ENCODE results near the gene GTSE1.
"Not testable (repeated sequence)": the region's sequence is repeated elsewhere in the genome, so short reads cannot be mapped to it uniquely, and the experiment has no call there.

The GTSE1 gene

GRCh38 chr22:46262449-46263215 is 34.0 kb upstream of the GTSE1 start:
- no peaks in the 10 kb centered on the region for H3K36me3 ChIP-seq (ENCODE audit: control insufficient read depth, insufficient read depth, low read length)
- H3K4me1 ChIP-seq (ENCODE audit: control insufficient read depth, insufficient read depth, low read length) = no peaks in the 10 kb centered on the region
- peaks cover 39% of the 10 kb centered on the region for H3K9me3 ChIP-seq (ENCODE audit: control insufficient read depth, insufficient read depth, low read depth, low read length)
- no peak overlapping the region for H3K9ac ChIP-seq (ENCODE audit: low read length)
- no peak overlapping the region for H3K27ac ChIP-seq (ENCODE audit: low read depth, low read length)
- peaks cover 71% of the 10 kb centered on the region for H3K27me3 ChIP-seq (ENCODE audit: control insufficient read depth, insufficient read depth, low read length)
- peak overlapping the region; percentile 38; the same call in 1 of the 2 replicates for H3K4me3 ChIP-seq (ENCODE audit: low read depth, low read length)

- H3K9me3 ChIP-seq (ENCODE audit: control insufficient read depth, insufficient read depth, low read depth, low read length) = peaks cover 39% of the 10 kb centered on the region
- H3K4me3 ChIP-seq (ENCODE audit: low read depth, low read length) = peak within 1 kb of the TSS; percentile 38; the same call in 1 of the 2 replicates
- no peak within 1 kb of the TSS for H3K27ac ChIP-seq (ENCODE audit: low read depth, low read length)
- no peaks in the 10 kb centered on the region for H3K4me1 ChIP-seq (ENCODE audit: control insufficient read depth, insufficient read depth, low read length)
- peaks cover 67% of the 10 kb centered on the region for H3K27me3 ChIP-seq (ENCODE audit: control insufficient read depth, insufficient read depth, low read length)
- H3K36me3 ChIP-seq (ENCODE audit: control insufficient read depth, insufficient read depth, low read length) = no peaks in the 10 kb centered on the region
- H3K9ac ChIP-seq (ENCODE audit: low read length) = no peak within 1 kb of the TSS
These were observed 33.5 kb upstream of the GTSE1 start, which contains the start of gene PKDREJ for GRCh38 chr22:46263216-46263590. TSS of gene PKDREJ (minus strand) at chr22:46263343. CDS start at chr22:46263322, 21 bp downstream.

- not testable (repeated sequence) for H3K4me3 ChIP-seq (ENCODE audit: low read depth, low read length); H3K27ac ChIP-seq (ENCODE audit: low read depth, low read length); H3K36me3 ChIP-seq (ENCODE audit: control insufficient read depth, insufficient read depth, low read length); H3K4me1 ChIP-seq (ENCODE audit: control insufficient read depth, insufficient read depth, low read length); H3K9ac ChIP-seq (ENCODE audit: low read length)
- peaks cover 54% of the 10 kb centered on the region for H3K27me3 ChIP-seq (ENCODE audit: control insufficient read depth, insufficient read depth, low read length)
- peaks cover 30% of the 10 kb centered on the region for H3K9me3 ChIP-seq (ENCODE audit: control insufficient read depth, insufficient read depth, low read depth, low read length)
These were observed 32.1 kb upstream of the GTSE1 start for GRCh38 chr22:46264520-46264919.

- not testable (repeated sequence) for H3K4me3 ChIP-seq (ENCODE audit: low read depth, low read length); H3K36me3 ChIP-seq (ENCODE audit: control insufficient read depth, insufficient read depth, low read length); H3K9ac ChIP-seq (ENCODE audit: low read length); H3K4me1 ChIP-seq (ENCODE audit: control insufficient read depth, insufficient read depth, low read length); H3K27ac ChIP-seq (ENCODE audit: low read depth, low read length)
- Histone ChIP-seq H3K27me3 (ENCODE audit: control insufficient read depth, insufficient read depth, low read length) (peaks cover 42% of the 10 kb centered on the region), H3K9me3 (ENCODE audit: control insufficient read depth, insufficient read depth, low read depth, low read length) (peaks cover 30% of the 10 kb centered on the region)
These were observed 31.0 kb upstream of the GTSE1 start for GRCh38 chr22:46265627-46266026.

GRCh38 chr22:46267431-46268279 is 29.0 kb upstream of the GTSE1 start, which contains the start of gene TTC38:
TSS of gene TTC38 (plus strand) at chr22:46268008. CDS start at chr22:46268040, 32 bp downstream.
- Histone ChIP-seq H3K9ac (ENCODE audit: low read length) (peak within 1 kb of the TSS; percentile 61), H3K27me3 (ENCODE audit: control insufficient read depth, insufficient read depth, low read length) (peaks cover 22% of the 10 kb centered on the region), H3K4me3 (ENCODE audit: low read depth, low read length) (peak within 1 kb of the TSS; percentile 92), H3K9me3 (ENCODE audit: control insufficient read depth, insufficient read depth, low read depth, low read length) (peaks cover 23% of the 10 kb centered on the region), H3K36me3 (ENCODE audit: control insufficient read depth, insufficient read depth, low read length) (peaks cover 6% of the 10 kb centered on the region; the same call in 1 of the 2 replicates), H3K4me1 (ENCODE audit: control insufficient read depth, insufficient read depth, low read length) (no peaks in the 10 kb centered on the region), H3K27ac (ENCODE audit: low read depth, low read length) (no peak within 1 kb of the TSS)

- H3K9ac ChIP-seq (ENCODE audit: low read length) = no peak overlapping the region
- peaks cover 22% of the 10 kb centered on the region for H3K36me3 ChIP-seq (ENCODE audit: control insufficient read depth, insufficient read depth, low read length)
- no peak overlapping the region for H3K4me3 ChIP-seq (ENCODE audit: low read depth, low read length)
- H3K27me3 ChIP-seq (ENCODE audit: control insufficient read depth, insufficient read depth, low read length) = peaks cover 7% of the 10 kb centered on the region
- no peak overlapping the region for H3K27ac ChIP-seq (ENCODE audit: low read depth, low read length)
- no peaks in the 10 kb centered on the region for H3K4me1 ChIP-seq (ENCODE audit: control insufficient read depth, insufficient read depth, low read length)
- H3K9me3 ChIP-seq (ENCODE audit: control insufficient read depth, insufficient read depth, low read depth, low read length) = peaks cover 14% of the 10 kb centered on the region
These were observed 27.1 kb upstream of the GTSE1 start for GRCh38 chr22:46269564-46269963.

- Histone ChIP-seq H3K4me1 (ENCODE audit: control insufficient read depth, insufficient read depth, low read length) (no peaks in the 10 kb centered on the region), H3K27me3 (ENCODE audit: control insufficient read depth, insufficient read depth, low read length) (no peaks in the 10 kb centered on the region; the same call in 1 of the 2 replicates)
These were observed 24.5 kb upstream of the GTSE1 start for GRCh38 chr22:46272196-46272595.

GRCh38 chr22:46272762-46273431 is 23.8 kb upstream of the GTSE1 start:
- H3K9me3 ChIP-seq (ENCODE audit: control insufficient read depth, insufficient read depth, low read depth, low read length) = 0 out of 2 replicates have a peak, but pooled peaks cover 3% of the 10 kb centered on the region
- no peak overlapping the region for H3K4me3 ChIP-seq (ENCODE audit: low read depth, low read length)
- H3K9ac ChIP-seq (ENCODE audit: low read length) = no peak overlapping the region
- H3K36me3 ChIP-seq (ENCODE audit: control insufficient read depth, insufficient read depth, low read length) = peaks cover 40% of the 10 kb centered on the region
- no peaks in the 10 kb centered on the region for H3K27me3 ChIP-seq (ENCODE audit: control insufficient read depth, insufficient read depth, low read length)
- H3K4me1 ChIP-seq (ENCODE audit: control insufficient read depth, insufficient read depth, low read length) = no peaks in the 10 kb centered on the region
- no peak overlapping the region for H3K27ac ChIP-seq (ENCODE audit: low read depth, low read length)

More at GRCh38 chr22:46272196-46272595, 24.5 kb upstream of the GTSE1 start:
- H3K9ac ChIP-seq (ENCODE audit: low read length) = no peak overlapping the region
- H3K36me3 ChIP-seq (ENCODE audit: control insufficient read depth, insufficient read depth, low read length) = peaks cover 37% of the 10 kb centered on the region
- 0 out of 2 replicates have a peak, but pooled peaks cover 3% of the 10 kb centered on the region for H3K9me3 ChIP-seq (ENCODE audit: control insufficient read depth, insufficient read depth, low read depth, low read length)
- H3K27ac ChIP-seq (ENCODE audit: low read depth, low read length) = no peak overlapping the region
- no peak overlapping the region for H3K4me3 ChIP-seq (ENCODE audit: low read depth, low read length)

- no peak overlapping the region for H3K4me3 ChIP-seq (ENCODE audit: low read depth, low read length)
- no peaks in the 10 kb centered on the region for H3K4me1 ChIP-seq (ENCODE audit: control insufficient read depth, insufficient read depth, low read length)
- H3K27ac ChIP-seq (ENCODE audit: low read depth, low read length) = no peak overlapping the region
- H3K27me3 ChIP-seq (ENCODE audit: control insufficient read depth, insufficient read depth, low read length) = no peaks in the 10 kb centered on the region
- 0 out of 2 replicates have a peak, but pooled peaks cover 3% of the 10 kb centered on the region for H3K9me3 ChIP-seq (ENCODE audit: control insufficient read depth, insufficient read depth, low read depth, low read length)
- H3K36me3 ChIP-seq (ENCODE audit: control insufficient read depth, insufficient read depth, low read length) = peaks cover 47% of the 10 kb centered on the region
- no peak overlapping the region for H3K9ac ChIP-seq (ENCODE audit: low read length)
These were observed 23.1 kb upstream of the GTSE1 start for GRCh38 chr22:46273432-46274148.

GRCh38 chr22:46274381-46274780 is 22.3 kb upstream of the GTSE1 start:
- H3K4me3 ChIP-seq (ENCODE audit: low read depth, low read length) = no peak overlapping the region
- H3K36me3 ChIP-seq (ENCODE audit: control insufficient read depth, insufficient read depth, low read length) = peaks cover 55% of the 10 kb centered on the region
- H3K27ac ChIP-seq (ENCODE audit: low read depth, low read length) = no peak overlapping the region
- H3K4me1 ChIP-seq (ENCODE audit: control insufficient read depth, insufficient read depth, low read length) = no peaks in the 10 kb centered on the region
- no peak overlapping the region for H3K9ac ChIP-seq (ENCODE audit: low read length)
- no peaks in the 10 kb centered on the region for H3K27me3 ChIP-seq (ENCODE audit: control insufficient read depth, insufficient read depth, low read length)
- H3K9me3 ChIP-seq (ENCODE audit: control insufficient read depth, insufficient read depth, low read depth, low read length) = 0 out of 2 replicates have a peak, but pooled peaks cover 3% of the 10 kb centered on the region
